ENCODE measurements around the gene RHOU. TPM values are rescaled to one million over a fixed set of nuclear protein-coding genes. Genes with fewer than 3 reads are reported as not detected.

The RHOU gene
- total and polyA plus RNA-seq, 2 donors (not counting 3 experiments of a cell fraction or from before 2014, with no cell fraction given), result 0.04 to 0.40 TPM

DNA sequence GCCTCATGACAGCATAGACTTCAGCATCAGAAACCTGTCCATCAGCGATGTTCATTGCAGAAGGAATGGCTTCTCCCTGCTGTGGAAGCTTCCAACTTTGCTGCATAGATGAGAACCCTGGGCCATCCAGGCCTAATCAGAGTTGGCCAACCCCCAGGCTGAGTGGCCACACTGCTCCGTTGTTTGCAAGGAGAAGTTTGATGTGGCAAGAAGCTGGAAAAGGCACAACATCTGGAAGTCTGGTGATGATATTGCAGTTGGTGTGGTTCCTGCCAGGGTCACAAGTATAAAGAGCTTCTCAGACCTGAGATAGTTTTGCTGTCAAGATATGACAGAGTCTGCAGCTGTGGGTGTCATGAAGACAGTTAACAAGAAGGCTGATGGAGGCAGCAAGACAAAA is 41.2 kb downstream of the RHOU start:
- dilution Hi-C loops (cut with MboI; ENCODE audit: extremely low pct_ligation_motif_present, low sequenced_read_pairs), result no loop called here
- BruUV-seq (replicated peaks), result no TSS peak
- no peak overlapping the region for H3K4me2 ChIP-seq (ENCODE audit: insufficient read depth, low read length)
- H3K9ac ChIP-seq (replicated peaks; ENCODE audit: extremely low read depth, insufficient read depth, low read length), result no peak overlapping the region
- H3K4me3 ChIP-seq (replicated peaks in 1 of 3; ENCODE audit: insufficient read depth in 1 of 3, low read depth in 1 of 3, low read length in 3 of 3), result no peak overlapping the region
- intact Hi-C loops (cut with micrococcal nuclease), result no loop called here
- no peaks in the 10 kb centered on the region for H3K9me1 ChIP-seq (replicated peaks; ENCODE audit: control insufficient read depth, extremely low read depth, insufficient read depth, low read length)
- no peak for FAIRE-seq
- H3K9me3 ChIP-seq (replicated peaks; ENCODE audit: control insufficient read depth, insufficient read depth, low read length), result no peaks in the 10 kb centered on the region
- no peak for DNase-seq (ENCODE audit: low read depth, low spot score)
- H2AFZ ChIP-seq (ENCODE audit: low read depth, low read length), result no peak overlapping the region
- H3K27ac ChIP-seq (ENCODE audit: insufficient read depth, low read depth, low read length), result no peak overlapping the region
- H3K4me1 ChIP-seq (ENCODE audit: control insufficient read depth, extremely low read depth, insufficient read depth, low read length), result no peaks in the 10 kb centered on the region
- no peaks in the 10 kb centered on the region for H4K20me1 ChIP-seq (replicated peaks; ENCODE audit: control insufficient read depth, extremely low read depth, insufficient read depth, low read length)
- ChIA-PET CTCF (no interaction called here), POLR2A (no interaction called here)
- TF ChIP-seq, protein P1, sequence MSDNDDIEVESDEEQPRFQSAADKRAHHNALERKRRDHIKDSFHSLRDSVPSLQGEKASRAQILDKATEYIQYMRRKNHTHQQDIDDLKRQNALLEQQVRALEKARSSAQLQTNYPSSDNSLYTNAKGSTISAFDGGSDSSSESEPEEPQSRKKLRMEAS (IDR thresholded peaks at IDR 0.05; ENCODE audit: insufficient read depth, insufficient read length), result no peak
- TF ChIP-seq POLR2AphosphoS5 (IDR thresholded peaks at IDR 0.05; ENCODE audit: insufficient read depth, low read depth, low read length) (no peak), FOS (IDR thresholded peaks at IDR 0.05; ENCODE audit: borderline replicate concordance, insufficient read depth, low read length) (no peak), GATA2 (IDR thresholded peaks at IDR 0.05; ENCODE audit: insufficient read depth, insufficient read length, low read depth, low read length) (no peak), MYC (IDR thresholded peaks at IDR 0.05; ENCODE audit: low read depth, low read length) (no peak), EZH2 (IDR thresholded peaks at IDR 0.05; ENCODE audit: borderline replicate concordance, low read depth, low read length, severe bottlenecking) (no peak), POLR2A (IDR thresholded peaks at IDR 0.05; ENCODE audit: low read depth, low read length) (no peak), JUN (IDR thresholded peaks at IDR 0.05; ENCODE audit: borderline replicate concordance, insufficient read depth, insufficient read length, low read depth) (no peak)
- TF ChIP-seq, protein P2, sequence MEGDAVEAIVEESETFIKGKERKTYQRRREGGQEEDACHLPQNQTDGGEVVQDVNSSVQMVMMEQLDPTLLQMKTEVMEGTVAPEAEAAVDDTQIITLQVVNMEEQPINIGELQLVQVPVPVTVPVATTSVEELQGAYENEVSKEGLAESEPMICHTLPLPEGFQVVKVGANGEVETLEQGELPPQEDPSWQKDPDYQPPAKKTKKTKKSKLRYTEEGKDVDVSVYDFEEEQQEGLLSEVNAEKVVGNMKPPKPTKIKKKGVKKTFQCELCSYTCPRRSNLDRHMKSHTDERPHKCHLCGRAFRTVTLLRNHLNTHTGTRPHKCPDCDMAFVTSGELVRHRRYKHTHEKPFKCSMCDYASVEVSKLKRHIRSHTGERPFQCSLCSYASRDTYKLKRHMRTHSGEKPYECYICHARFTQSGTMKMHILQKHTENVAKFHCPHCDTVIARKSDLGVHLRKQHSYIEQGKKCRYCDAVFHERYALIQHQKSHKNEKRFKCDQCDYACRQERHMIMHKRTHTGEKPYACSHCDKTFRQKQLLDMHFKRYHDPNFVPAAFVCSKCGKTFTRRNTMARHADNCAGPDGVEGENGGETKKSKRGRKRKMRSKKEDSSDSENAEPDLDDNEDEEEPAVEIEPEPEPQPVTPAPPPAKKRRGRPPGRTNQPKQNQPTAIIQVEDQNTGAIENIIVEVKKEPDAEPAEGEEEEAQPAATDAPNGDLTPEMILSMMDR (IDR thresholded peaks at IDR 0.05; ENCODE audit: extremely low read depth in 1 of 2, insufficient read depth in 1 of 2, low read depth in 1 of 2, low read length in 2 of 2), result no peak
- H3K79me2 ChIP-seq (ENCODE audit: control insufficient read depth, insufficient read depth, low read length), result no peaks in the 10 kb centered on the region
- H3K27me3 ChIP-seq (ENCODE audit: control insufficient read depth in 2 of 2, insufficient read depth in 2 of 2, low read length in 2 of 2), result no peaks in the 10 kb centered on the region
- no peaks in the 10 kb centered on the region for H3K36me3 ChIP-seq (ENCODE audit: control insufficient read depth in 2 of 2, extremely low read depth in 1 of 2, insufficient read depth in 2 of 2, low read length in 2 of 2)

Measured in endothelial cell of umbilical vein (primary cell).